Measurements from ENCODE around the gene FRMD1. TPM values are rescaled to one million over a fixed set of nuclear protein-coding genes. Genes with fewer than 3 reads are reported as not detected.

FRMD1 gene
- total and polyA plus RNA-seq, 2 of the 8 experiments (the other 6 are each of a cell fraction or from before 2014, with no cell fraction given), result 0.36 TPM; not detected in 1

DNA sequence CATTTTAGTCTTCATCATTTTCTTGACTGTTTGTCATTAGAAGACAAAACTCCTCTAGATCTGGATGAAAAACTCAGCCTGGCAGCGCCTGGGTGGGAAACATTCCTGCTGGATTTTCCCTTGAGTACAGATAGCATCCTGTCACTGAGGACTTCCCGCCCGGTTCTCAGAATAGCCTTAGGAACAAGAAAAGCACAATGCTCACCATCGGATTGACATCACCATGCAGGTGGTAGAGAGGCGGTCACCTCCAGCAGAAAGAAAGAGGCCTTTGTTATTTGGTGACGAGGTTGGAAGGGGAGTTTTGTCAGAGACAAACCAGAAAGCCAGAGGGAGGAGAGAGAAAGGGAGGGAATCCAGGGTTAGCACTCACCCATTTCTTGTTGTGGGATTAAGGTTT is 41.8 kb downstream of the FRMD1 start (continued):
- no peak for TF ChIP-seq TAF7 (optimal IDR thresholded peaks at IDR 0.05; ENCODE audit: borderline replicate concordance, low read depth, low read length)
- no peak for TF ChIP-seq BCL11A (IDR thresholded peaks at IDR 0.05; ENCODE audit: low read depth in 2 of 2, low read length in 2 of 2)
- no peak for TF ChIP-seq MAFK (IDR thresholded peaks at IDR 0.05; ENCODE audit: low read depth, low read length)
- no peak for TF ChIP-seq BRCA1 (IDR thresholded peaks at IDR 0.05; ENCODE audit: low read depth, low read length)
- no peak for TF ChIP-seq BACH1 (IDR thresholded peaks at IDR 0.05; ENCODE audit: low read length)
